NB4 (cell line): Measurements from ENCODE around the gene MED13L.

ENCODE experiments used
- DNase-seq: peaks from one replicate; pipeline ENCODE4 v3.0.0; 2010; ENCODE audit warnings: low read depth
- H3K4me3 ChIP-seq: one replicate; pipeline ENCODE4 v1.5.1; 2011; ENCODE audit warnings: mild to moderate bottlenecking, low read depth, low read length, moderate library complexity
- CTCF ChIP-seq: IDR thresholded peaks from one replicate; pipeline ENCODE4 v1.5.1; 2012; ENCODE audit warnings: low read depth, low read length
- MAX ChIP-seq: IDR thresholded peaks from 2 replicates; pipeline ENCODE4 v1.6.1; 2011; ENCODE audit warnings: low read depth, low read length
- MYC ChIP-seq: IDR thresholded peaks from 2 replicates; pipeline ENCODE4 v1.6.1; 2011; ENCODE audit warnings: low read depth, low read length
- POLR2A ChIP-seq: IDR thresholded peaks from 2 replicates; pipeline ENCODE4 v1.6.1; 2011; ENCODE audit warnings: mild to moderate bottlenecking; ENCODE audit not compliant: insufficient read length; ENCODE audit errors: extremely low read depth

The MED13L gene

GRCh38 chr12:115916910-115917668 lies 360.4 kb downstream of the MED13L start:
- TF ChIP-seq MYC, result no peak
- TF ChIP-seq POLR2A, result no peak
- peak; percentile 84 for TF ChIP-seq CTCF
- peak; percentile 58; the same call in 1 of the 2 replicates for TF ChIP-seq MAX
- peak; percentile 51 for DNase-seq
- H3K4me3 ChIP-seq, result no peak overlapping the region

- no peak for DNase-seq
- no peak for TF ChIP-seq MYC
- no peak for TF ChIP-seq POLR2A
- TF ChIP-seq CTCF, result no peak
- no peak for TF ChIP-seq MAX
- H3K4me3 ChIP-seq, result no peak overlapping the region
Observed at GRCh38 chr12:115914122-115914521, 363.4 kb downstream of the MED13L start.

- H3K4me3 ChIP-seq, result no peak overlapping the region
- TF ChIP-seq CTCF (no peak), POLR2A (no peak), MYC (no peak), MAX (no peak)
- no peak for DNase-seq
Observed at GRCh38 chr12:115912440-115912839, 365.1 kb downstream of the MED13L start.

GRCh38 chr12:115911360-115911759 lies 366.1 kb downstream of the MED13L start:
- no peak for DNase-seq
- H3K4me3 ChIP-seq, result no peak overlapping the region
- TF ChIP-seq MAX (no peak), CTCF (no peak), POLR2A (no peak)

- TF ChIP-seq CTCF (no peak), POLR2A (no peak), MYC (no peak)
- no peak for DNase-seq
- H3K4me3 ChIP-seq, result no peak overlapping the region
Observed at GRCh38 chr12:115910057-115910456, 367.4 kb downstream of the MED13L start.
